HS-27A (cell line): Measurements from ENCODE around the gene HOXC11.

Experiments
- DNase-seq: peaks from one replicate; pipeline ENCODE4 v3.0.0-alpha.2; 2012; ENCODE audit warnings: low read depth, missing footprints

The HOXC11 gene

DNA sequence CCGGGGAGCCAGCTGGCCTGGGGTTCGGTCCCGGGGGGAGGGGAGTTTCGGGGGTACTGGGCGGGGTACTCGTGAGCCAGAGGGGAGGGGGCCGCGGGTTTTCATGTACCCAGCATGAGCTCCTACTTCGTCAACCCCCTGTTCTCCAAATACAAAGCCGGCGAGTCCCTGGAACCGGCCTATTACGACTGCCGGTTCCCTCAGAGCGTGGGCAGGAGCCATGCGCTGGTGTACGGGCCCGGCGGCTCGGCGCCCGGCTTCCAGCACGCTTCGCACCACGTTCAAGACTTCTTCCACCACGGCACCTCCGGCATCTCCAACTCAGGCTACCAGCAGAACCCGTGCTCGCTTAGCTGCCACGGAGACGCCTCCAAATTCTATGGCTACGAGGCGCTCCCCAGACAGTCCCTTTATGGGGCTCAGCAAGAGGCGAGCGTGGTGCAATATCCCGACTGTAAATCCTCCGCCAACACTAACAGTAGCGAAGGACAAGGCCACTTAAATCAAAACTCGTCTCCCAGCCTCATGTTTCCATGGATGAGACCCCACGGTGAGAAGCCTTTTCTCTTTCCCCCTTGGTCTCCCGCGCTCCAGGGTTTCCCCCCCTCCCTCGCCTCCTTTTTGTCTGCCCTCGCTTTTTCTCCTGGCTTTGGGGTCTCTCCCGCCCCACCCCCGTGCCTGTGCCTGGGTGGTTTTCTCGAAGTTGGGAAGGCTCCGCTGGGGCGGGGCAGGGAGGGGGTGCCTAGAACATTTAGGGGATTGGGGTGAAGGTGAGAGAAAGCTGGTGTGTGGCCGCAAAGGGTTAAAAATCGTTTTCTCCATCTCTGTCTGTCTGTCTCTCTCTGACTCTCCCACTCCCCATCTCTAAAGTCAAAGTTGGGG, 36.5 kb downstream of the HOXC11 start:
- DNase-seq = no peak

DNA sequence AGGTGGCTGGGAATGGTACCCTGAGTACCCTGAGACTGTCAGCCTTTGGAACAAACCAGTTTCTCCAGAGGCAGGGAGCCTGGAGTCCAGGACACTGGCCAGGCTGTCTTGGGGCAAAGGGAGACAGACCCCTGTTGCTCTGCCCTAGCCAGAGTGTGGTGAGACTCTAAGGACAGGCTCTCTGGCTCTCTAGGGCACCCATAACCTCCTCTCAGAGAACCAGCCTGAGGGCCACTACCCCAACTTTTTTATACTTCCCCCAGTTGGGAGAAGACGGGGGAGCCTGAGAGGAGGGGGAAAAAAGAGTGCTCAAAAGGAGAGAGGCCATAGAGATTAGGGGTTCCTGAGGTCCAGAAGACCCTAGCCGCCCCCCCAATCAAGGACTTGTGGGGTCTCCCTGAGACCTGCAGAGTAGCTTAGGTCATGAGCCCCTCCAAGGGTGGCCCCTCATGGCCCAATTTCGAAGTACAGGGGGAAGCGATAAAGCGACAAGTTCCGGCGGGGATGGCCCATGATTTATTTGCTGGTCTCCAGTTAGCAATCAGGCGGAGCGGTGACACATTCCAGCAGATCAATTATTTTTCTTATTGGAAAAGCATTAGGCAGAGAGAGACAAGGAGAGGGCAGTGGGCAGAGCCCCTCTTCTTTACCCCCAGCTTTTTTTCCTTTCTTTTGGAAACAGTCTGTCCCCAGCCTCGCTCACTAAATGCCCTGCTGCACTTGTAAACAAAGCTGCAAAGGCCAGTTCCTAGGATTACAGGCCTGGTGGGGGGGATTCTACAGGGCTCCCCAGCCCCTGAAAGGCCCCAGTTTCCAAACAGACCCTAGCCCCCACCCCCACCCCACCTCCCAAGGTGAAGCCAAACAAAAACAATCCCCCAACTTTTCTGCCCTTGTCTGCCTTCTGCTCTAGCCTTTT, 37.4 kb downstream of the HOXC11 start:
- no peak for DNase-seq

DNA sequence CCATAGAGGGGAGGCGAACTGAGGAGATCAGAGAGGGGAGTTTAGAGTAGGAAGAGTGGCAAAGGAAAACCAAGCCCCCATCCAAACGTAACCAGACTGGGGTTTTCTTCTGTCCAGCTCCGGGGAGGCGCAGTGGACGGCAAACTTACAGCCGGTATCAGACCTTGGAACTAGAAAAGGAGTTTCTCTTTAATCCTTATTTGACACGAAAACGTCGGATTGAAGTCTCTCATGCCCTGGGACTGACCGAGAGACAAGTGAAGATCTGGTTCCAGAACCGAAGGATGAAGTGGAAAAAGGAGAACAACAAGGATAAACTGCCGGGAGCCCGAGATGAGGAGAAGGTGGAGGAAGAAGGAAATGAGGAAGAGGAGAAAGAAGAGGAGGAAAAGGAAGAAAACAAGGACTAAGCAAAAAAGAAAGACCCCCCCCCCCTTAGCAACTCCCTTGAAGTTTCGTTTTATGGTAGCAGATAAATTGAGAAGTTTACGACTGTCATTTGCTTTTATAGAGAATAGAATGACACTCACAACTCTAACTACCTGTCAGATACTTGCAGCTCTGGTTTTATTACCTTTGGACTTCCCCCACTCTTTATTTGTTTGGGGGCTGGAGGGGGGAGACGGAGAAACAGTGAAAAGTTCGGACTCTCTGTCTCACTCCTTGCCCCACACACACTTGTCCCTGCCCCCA, 38.2 kb downstream of the HOXC11 start:
- DNase-seq = no peak

GRCh38 chr12:54011665-54012532, 39.0 kb downstream of the HOXC11 start:
- no peak for DNase-seq

DNA sequence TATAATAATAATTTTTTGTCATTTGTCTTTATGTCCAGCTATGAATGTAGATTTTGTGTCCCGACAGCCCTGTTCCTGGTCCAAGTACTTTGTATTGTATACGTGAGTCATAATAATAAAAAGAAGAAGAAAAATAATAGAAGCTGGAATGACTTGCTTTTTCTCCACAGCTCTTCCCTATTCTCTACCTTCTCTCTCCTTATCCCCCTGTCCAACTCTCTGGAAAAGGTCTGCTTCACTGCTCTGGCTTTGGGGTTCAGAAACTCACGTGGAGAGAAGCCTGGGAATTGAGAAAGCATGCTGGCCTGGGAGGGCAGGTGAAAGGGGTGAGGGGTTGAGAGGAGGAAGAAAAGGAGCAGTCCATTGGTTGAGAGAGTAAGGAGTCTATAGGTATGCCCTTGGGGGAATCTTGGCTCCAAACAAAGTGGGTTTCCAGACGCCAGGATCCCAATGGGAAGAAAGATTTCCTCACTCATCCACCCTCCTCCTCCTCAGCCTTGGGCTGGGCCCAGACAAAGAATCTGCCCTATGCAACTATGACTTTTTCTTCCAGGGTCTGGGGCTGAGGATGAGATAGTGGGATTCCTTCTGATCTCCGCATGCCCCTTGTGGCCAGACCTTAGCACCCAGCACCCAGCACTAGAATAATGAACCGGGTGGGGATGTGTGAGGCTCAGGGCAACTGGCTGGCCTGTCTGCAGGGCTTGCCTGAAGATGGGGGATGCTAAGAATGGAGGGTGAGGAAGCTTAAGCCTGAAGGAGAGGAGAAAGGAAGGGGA, 39.9 kb downstream of the HOXC11 start:
- no peak for DNase-seq

DNA sequence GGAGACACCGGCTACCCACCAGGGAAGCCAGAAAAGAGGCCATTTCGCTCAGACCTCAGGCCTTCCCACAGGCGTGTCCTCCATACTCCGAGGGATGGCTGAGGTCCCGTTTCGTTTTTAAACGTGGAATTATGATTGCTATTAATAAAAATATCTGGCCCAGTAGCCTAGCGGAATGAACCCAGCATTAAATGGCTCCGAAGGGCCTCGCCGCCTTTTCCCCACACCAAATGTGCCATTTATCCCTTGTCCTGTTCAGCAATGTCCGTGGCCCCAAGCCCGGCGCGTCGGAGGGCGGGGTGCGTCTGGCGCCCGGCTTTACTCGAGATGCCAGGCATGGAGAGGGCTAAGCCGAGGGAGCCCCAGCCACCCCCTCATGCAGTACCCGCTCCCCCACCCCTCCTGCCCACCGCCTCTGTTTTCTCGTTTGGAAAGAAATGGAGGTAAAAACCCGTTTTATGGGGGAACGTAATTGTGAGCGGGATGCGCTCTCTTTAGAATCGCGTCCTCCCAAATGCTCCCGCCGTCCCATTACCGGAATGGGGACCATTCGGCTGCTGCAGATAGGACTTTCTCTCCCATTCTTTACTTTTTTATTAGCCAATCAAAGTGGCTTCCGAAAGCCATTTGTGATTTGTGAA, 41.6 kb downstream of the HOXC11 start:
- DNase-seq = no peak

- no peak for DNase-seq
Measured at GRCh38 chr12:54015018-54015931, 42.3 kb downstream of the HOXC11 start.

- no peak for DNase-seq
Measured at GRCh38 chr12:54016051-54016450, 43.1 kb downstream of the HOXC11 start.

DNA sequence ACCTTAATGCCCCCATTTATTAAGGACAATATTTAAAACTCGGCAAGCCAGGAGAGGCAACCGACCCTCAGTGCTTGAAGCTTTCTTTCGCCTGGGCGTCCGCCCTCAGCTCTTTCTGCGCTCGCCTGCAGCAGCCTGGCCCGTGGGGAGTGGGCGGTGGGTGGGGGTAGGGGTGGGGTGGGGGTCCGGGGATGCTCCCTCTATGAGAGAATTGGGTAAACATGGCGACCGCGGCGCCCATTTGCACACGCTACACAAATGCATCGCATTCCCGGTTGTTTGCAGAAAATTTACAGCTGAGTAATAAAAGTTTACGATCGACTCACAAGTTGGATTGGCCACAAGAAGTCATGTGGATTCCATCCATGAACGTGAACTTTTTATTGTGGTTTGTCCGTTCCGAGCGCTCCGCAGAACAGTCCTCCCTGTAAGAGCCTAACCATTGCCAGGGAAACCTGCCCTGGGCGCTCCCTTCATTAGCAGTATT, 43.6 kb downstream of the HOXC11 start:
- DNase-seq = no peak

DNA sequence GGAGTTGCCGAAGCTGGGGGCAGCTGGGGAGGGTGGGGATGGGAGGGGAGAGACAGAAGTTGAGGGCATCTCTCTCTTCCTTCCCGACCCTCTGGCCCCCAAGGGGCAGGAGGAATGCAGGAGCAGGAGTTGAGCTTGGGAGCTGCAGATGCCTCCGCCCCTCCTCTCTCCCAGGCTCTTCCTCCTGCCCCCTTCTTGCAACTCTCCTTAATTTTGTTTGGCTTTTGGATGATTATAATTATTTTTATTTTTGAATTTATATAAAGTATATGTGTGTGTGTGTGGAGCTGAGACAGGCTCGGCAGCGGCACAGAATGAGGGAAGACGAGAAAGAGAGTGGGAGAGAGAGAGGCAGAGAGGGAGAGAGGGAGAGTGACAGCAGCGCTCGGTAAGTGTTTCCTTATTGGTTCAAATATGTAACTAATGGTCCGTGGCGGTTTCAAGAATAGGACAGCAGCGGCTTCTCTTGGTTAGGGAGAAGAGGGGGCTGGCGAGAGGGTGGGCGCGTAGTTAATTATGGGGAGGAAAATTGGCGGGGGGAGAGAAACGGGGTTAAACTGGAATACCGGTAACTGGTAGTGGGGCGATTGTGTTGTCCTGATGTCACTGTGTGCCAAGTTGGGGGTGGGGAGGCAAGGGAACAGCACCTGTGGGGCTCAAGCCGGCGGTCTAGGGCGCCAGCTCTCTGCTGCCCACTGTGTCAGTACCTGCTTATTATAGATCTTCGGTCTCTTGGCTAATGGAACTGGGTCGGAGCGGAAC, 44.3 kb downstream of the HOXC11 start:
- DNase-seq = no peak

DNA sequence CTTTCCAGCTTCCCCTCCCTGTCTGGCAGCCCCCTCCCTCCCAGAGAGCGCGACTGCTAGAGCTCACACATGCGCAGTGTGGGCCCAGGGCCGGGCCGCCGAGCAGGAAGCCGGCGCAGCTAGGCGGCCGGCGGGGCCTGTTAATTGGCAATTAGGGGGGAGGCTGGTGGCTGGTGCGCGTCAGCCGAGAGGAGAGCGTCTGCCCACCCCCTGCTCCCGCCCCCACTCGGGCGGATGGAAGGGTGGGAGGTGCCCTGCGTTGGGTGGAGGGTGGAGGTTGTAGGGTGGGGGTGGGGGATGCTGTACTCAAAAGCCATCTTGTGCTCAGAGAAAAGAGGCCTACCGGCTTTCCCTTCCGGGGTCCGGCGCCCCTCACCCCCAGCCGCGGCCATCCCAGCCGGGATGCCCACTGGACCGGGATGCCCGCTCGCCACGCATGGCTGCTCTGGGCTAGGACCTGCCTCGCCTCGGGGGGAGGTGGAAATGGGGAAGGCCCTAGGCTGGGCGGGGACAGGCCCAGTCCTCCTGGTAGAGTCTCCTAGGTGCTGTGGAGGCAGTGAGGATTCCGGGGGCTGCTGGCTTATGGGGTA, 45.0 kb downstream of the HOXC11 start:
- DNase-seq = peak; percentile 77

- DNase-seq = no peak
Measured at GRCh38 chr12:54018468-54018984, 45.6 kb downstream of the HOXC11 start.

DNA sequence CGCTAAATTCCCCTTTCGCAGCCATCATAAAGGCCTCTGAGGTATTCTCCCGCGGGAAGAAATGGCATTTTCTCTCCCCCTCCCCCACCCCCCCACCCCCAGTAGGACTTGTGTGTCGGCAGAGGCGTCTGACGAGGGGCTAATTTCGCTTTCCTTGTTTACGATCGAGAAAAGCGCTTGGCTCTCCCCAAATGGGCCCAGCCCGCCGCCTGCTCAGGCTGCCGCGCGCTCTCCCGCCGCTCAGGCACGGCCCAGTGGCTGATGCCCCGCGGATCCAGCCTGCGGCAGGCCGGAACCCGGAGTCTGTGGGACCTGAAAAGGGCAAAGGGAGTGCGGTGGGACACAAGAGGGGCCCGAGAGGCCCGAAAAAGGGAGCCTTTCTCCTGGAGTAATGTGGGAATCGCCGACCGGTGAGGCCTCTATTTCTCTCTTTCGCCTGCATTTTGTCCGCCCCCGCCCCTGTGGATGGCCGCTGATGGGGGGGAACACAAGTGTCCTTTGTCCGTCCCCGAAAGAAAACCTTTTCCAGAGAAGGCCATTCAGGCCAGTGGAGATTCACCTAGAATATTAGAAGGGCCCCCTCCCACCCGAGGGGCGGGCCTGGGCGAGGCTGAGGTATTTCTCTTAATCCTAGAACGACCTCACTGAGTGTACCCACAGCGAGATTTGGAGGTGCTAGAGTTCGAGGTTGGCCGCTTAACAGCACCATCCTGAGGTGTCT, 46.3 kb downstream of the HOXC11 start:
- no peak for DNase-seq

- no peak for DNase-seq
Measured at GRCh38 chr12:54019924-54020590, 47.1 kb downstream of the HOXC11 start.

DNA sequence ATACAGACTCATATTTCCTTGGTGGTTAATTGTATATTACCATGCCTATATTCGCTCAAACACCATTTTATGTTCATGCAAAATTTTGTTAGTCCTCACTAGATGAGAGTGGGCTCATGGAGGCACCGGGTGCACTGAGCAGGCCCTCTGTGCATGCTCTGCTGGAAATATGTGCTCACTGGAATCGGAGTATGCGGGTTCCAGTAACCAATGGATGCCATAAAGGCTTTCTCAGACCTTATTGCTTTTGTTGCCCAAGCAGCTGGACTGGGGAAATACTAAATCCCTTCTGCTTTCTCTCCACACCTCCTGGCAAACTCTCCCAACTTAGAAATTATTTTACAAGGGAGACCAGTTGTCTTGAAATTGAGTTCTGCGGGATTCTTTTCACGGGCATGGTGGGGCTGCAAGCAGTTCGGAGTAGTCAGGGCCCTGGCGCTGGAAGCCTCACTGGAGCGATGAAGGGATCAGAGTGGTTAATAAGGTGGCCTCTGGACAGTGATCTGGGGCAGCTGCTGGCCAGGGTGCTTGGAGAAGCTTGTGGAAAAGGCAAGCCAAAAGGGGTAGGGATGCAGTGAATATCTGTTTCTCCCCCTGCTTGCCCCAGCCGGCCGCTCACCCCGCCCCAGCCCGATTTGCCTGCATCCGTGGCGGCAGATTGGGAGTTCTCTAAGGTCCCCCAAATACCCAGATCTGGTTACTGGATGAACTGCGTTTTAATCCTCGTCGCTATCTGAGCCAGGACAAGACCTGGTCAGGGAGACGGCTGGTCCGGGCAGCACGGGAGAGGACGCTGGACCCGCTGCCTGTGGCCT, 47.9 kb downstream of the HOXC11 start:
- no peak for DNase-seq
